Cardiac fibroblast (primary cell): Measurements from ENCODE around the gene LPP.

Source experiments
- DNase-seq, 2 donors: peaks; one replicate each; pipeline versions ENCODE4 v3.0.0 to v3.0.0-alpha.2; 2010; ENCODE audit warnings: low read depth in 2 of 2
- H3K4me3 ChIP-seq, 2 donors: replicated peaks in 1 of 2; 1 replicate in 1 of 2; 2 replicates in 1 of 2; pipeline ENCODE4 v1.5.1; 2011; ENCODE audit warnings: low read depth in 2 of 2, low read length in 2 of 2, mild to moderate bottlenecking in 2 of 2, moderate library complexity in 1 of 2
- CTCF ChIP-seq: IDR thresholded peaks from one replicate; pipeline ENCODE4 v1.5.1; 2011; ENCODE audit warnings: low read depth, mild to moderate bottlenecking, low read length, inconsistent platforms

LPP gene

GRCh38 chr3:188389711-188390342, 235.9 kb downstream of the LPP start:
- H3K4me3 ChIP-seq, result no peak overlapping the region
- no peak for TF ChIP-seq CTCF
- DNase-seq, result peak in 1 of 2 donors; percentile 42

GRCh38 chr3:188390343-188390718, 236.4 kb downstream of the LPP start:
- H3K4me3 ChIP-seq, result no peak overlapping the region
- no peak for TF ChIP-seq CTCF
- no peak for DNase-seq

GRCh38 chr3:188390775-188391443, 237.0 kb downstream of the LPP start:
- DNase-seq, result peak in 1 of 2 donors; percentile 20
- no peak for TF ChIP-seq CTCF
- no peak overlapping the region for H3K4me3 ChIP-seq

- TF ChIP-seq CTCF, result no peak
- no peak for DNase-seq
- H3K4me3 ChIP-seq, result no peak overlapping the region
These were observed 237.6 kb downstream of the LPP start for GRCh38 chr3:188391592-188391991.

- TF ChIP-seq CTCF, result no peak
- no peak for DNase-seq
- H3K4me3 ChIP-seq, result no peak overlapping the region
These were observed 238.1 kb downstream of the LPP start for GRCh38 chr3:188392076-188392475.

- H3K4me3 ChIP-seq, result no peak overlapping the region
- TF ChIP-seq CTCF, result no peak
- no peak for DNase-seq
These were observed 240.7 kb downstream of the LPP start for GRCh38 chr3:188394623-188395022.
